ENCODE data around the gene TBC1D9B.

TBC1D9B gene

GRCh38 chr5:179869641-179870402 is 37.9 kb downstream of the TBC1D9B start:
- DNase-seq (ENCODE audit: low read depth): no peak

DNA sequence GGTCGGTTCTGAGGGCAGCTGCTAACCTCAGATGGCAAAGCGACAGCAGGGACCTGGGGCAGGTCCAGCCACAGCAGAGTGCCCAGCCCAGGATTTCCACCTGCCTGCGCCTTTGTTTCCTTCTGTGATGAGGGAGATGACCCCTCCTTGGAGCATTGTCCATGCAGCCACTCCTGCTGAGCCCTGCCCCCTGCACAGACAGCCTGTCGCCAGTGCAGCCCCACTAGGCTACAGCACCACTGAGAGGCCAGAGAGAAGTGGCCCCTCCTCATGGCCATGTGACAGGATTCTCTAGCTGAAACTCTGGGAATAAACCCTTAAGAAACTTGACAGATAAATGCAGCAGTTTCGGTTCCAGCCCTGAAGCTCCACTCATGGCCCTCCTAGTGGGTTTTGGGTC is 38.6 kb downstream of the TBC1D9B start:
- DNase-seq (ENCODE audit: low read depth): no peak

DNA sequence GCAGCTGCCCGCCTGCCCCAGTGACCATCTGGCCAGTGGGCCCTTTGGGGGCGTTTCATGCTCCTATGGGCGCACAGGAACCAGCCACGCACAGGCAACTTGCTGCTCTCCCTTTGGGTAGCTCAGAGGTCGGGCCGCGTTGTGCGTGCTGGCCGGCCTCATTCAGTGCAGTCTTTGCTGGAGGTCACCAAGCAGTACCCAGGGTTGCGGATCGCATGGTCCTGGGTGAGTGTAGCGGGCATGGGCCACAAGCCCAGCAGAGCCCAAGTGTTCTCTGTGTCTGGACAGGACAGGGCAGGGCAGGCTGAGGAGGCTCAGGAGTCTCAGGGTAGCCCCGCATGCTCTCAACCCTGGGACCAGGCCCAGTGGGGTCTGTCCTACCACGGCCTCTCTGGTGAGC is 39.2 kb downstream of the TBC1D9B start:
- DNase-seq (ENCODE audit: low read depth): no peak

DNA sequence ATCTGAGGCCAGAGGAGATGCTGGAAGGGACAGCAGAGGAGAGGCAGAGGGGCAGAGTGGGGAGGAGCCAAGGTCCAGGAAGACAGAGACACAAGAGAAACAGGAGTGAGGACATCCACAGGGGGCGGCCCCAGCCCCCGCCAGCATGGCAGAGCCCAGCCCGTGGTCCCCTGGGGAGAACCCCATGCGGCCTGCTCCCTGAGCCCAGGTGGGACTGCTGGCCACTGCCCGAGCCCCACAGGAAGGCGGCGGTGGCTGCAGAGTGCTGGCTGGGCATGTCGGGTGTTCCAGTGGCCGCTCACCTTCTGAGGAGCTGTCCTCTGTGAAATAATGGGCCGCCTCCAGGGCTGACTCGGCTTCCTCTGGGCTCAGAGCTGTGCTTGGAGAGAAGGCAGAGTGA is 40.2 kb downstream of the TBC1D9B start:
- no peak for DNase-seq (ENCODE audit: low read depth)

GRCh38 chr5:179867079-179867465 is 40.6 kb downstream of the TBC1D9B start:
- DNase-seq (ENCODE audit: low read depth): no peak

- no peak for DNase-seq (ENCODE audit: low read depth)
Measured at GRCh38 chr5:179866241-179867078, 41.2 kb downstream of the TBC1D9B start.

GRCh38 chr5:179865491-179866240 is 42.0 kb downstream of the TBC1D9B start:
- DNase-seq (ENCODE audit: low read depth): no peak

DNA sequence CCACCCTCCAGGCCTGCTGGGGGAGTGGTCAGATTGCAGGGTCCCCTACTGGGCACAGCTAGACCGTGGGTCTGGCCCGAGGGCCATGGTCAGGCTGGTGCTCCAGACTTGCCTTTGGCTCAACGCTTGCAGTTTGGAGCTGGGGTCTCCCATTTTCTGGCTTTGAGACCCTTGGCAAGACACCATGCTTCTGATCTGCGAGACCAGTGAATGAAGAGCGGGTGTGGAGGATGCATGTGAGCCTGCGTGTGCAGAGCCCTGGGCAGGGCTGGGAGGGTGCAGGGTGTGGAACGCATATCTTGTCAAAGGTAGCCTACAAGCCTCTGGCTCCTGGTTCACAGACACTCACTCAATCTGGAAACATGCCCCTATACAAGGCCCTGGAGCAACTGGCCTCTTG is 43.0 kb downstream of the TBC1D9B start:
- no peak for DNase-seq (ENCODE audit: low read depth)

DNA sequence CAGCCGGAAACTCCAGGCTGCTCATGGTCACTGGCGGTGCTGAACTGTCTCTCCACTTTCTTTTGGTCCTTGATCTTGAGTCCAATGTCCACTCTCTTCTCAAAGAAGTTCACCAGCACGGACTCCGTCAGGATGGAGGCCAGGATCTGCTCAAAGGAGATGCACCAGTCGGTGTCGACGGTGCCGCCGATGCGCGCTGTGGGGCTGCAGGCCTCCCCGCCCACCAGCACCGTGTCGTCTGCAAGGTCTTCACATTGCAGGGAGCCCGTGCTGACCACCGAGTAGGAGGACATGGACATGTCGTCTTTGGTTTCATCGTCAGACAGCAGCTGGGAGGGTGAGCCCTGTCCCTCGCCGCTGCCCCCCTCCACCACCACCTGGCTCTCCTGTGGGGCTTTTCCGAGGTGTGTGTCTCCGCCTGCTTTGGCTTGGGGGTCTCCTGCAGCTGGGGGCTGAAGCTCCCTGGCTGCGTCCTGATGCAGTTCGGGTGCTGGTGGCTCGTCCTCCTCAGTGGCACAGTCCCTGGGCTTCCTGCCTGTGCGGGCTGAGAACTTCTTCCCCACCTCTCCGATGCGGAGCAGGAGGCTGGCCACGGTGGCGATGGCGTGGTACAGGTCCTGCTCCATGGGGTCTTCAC is 44.1 kb downstream of the TBC1D9B start:
- no peak for DNase-seq (ENCODE audit: low read depth)

- no peak for DNase-seq (ENCODE audit: low read depth)
Measured at GRCh38 chr5:179862891-179863290, 44.8 kb downstream of the TBC1D9B start.

GRCh38 chr5:179862296-179862695 is 45.4 kb downstream of the TBC1D9B start:
- no peak for DNase-seq (ENCODE audit: low read depth)

DNA sequence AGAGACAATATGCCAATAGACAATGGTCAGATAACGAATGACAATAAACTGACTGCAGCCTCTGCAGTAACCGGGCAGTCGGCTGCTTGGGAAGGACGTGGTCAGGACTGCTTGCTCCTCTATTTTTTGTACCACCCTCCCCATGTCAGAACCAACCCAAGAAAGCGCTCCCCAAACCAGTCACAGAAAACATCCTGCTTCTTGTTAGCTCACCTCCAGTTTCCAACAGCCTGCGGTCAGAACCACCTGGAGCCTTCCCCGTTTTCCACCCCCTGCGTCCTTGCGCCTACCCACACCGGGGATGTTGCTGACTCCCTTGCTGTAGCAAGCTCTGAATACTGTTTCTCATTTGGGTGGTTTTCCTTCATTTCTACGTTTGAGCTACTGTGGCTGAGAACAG is 47.4 kb downstream of the TBC1D9B start:
- no peak for DNase-seq (ENCODE audit: low read depth)

GRCh38 chr5:179858586-179859427 is 48.9 kb downstream of the TBC1D9B start, which contains the start of gene MRNIP:
Gene MRNIP (minus strand): TSS chr5:179858817. CDS start chr5:179858796, 21 bp downstream.
- DNase-seq (ENCODE audit: low read depth): peak; percentile 93

GRCh38 chr5:179858241-179858585 is 49.5 kb downstream of the TBC1D9B start:
- no peak for DNase-seq (ENCODE audit: low read depth)

DNA sequence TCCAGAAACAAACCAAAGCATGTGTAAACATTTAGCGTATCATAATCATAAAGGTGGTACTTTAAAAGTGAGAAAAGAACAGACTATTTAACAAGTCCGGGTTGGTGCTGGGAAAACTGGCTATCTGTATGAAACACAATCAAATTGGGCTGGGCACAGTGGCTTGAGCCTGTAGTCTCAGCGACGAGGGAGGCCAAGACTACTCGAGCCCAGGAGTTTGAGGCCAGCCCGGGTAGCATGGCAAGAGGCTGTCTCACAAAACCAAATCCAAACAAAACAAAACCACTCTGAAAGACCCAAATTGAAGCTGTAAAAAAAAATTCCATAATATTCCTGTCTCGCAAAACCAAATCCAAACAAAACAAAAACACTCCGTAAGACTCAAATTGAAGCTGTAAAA is 53.3 kb downstream of the TBC1D9B start:
- DNase-seq (ENCODE audit: low read depth): no peak

GRCh38 chr5:179852993-179853547 is 54.6 kb downstream of the TBC1D9B start:
- no peak for DNase-seq (ENCODE audit: low read depth)

- no peak for DNase-seq (ENCODE audit: low read depth)
Measured at GRCh38 chr5:179841621-179842020, 66.1 kb downstream of the TBC1D9B start.

GRCh38 chr5:179840766-179841165 is 66.9 kb downstream of the TBC1D9B start:
- no peak for DNase-seq (ENCODE audit: low read depth)

- no peak for DNase-seq (ENCODE audit: low read depth)
Measured at GRCh38 chr5:179840321-179840720, 67.4 kb downstream of the TBC1D9B start.

DNA sequence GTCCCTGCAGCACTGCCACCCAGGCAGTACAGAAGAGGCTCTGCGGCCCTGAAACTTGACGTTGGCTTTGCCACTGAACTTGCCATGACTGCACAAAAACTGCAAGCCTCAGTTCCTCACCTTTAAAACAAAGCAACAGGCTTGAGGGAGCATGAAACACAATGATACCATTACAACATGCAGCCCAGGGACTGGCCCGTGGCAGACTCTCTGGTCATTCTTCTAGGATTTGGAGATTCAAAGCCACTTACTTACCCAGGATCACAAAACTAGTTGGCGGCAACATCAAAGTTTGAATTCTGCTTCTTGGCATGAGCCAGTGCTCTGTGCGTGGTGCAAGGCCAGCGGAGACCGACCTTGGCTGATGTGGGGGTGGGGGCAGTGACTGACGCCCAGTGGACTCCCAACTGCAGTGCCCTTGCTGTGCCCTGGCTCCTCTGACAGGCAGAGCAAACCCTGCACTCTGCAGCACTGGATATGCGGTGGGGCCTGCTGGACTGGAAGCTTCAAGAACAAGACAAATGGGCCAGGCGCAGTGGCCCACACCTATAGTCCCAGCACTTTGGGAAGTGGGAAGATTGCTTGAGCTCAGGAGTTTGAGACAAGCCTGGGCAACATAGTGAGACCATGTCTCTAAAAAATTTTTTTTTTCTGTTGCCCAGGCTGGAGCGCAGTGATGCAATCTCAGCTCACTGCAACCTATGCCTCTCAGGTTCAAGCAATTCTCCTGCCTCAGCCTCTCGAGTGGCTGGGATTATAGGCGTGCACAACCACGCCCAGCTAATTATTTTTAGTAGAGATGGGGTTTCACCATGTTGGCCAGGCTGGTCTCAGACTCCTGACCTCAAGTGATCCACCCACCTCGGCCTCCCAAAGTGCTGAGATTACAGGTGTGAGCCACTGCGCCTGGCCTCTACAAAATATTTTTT is 68.1 kb downstream of the TBC1D9B start:
- peak; percentile 81 for DNase-seq (ENCODE audit: low read depth)
